SH-SY5Y (cell line): ENCODE data around the gene PHC2.

Source experiments
- GATA2 ChIP-seq: IDR thresholded peaks from 2 replicates; pipeline ENCODE4 v1.6.1; 2011; ENCODE audit warnings: mild to moderate bottlenecking, low read depth, low read length
- GATA3 ChIP-seq: IDR thresholded peaks from 2 replicates; pipeline ENCODE4 v1.6.1; 2011; ENCODE audit warnings: low read depth, mild to moderate bottlenecking, low read length, moderate library complexity

- TF ChIP-seq GATA2 (no peak), GATA3 (no peak)
These were observed 31.7 kb upstream of the PHC2 start for GRCh38 chr1:33462405-33463164.
